ENCODE results near the gene TMEM138.

Gene TMEM138

DNA sequence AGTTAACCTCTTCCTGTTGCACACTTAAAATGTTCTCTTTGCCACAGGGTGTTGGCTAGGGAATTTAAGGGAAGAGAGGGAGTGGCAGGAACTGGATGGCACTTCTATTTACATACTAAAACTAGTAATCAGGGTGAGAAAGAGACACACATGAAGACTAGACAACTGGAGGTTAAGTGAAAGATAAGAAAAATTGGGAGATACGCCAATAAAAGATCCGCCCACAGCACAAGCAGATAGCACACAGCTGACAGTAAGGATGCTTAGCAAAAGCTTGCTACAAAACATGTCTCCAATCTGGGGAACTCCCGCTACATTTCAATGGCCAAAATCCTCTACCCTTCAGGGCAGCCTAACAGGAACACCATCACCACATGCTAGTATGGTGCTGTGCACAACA is 54.8 kb downstream of the TMEM138 start:
- DNase-seq (ENCODE audit: extremely low spot score), result no peak
- POLR2A ChIA-PET, result no interaction called here
- no peak for TF ChIP-seq CTCF (IDR thresholded peaks at IDR 0.05; ENCODE audit: control extremely low read depth, extremely low read depth, low read depth, missing control alignments)
- CTCF ChIA-PET, result interaction anchor here (0.9 to 1.2 kb wide), 3 partner anchors 8 to 81 kb away, joined by 3 to 5 read pairs (median 3); no protein-coding TSS in a partner anchor

DNA sequence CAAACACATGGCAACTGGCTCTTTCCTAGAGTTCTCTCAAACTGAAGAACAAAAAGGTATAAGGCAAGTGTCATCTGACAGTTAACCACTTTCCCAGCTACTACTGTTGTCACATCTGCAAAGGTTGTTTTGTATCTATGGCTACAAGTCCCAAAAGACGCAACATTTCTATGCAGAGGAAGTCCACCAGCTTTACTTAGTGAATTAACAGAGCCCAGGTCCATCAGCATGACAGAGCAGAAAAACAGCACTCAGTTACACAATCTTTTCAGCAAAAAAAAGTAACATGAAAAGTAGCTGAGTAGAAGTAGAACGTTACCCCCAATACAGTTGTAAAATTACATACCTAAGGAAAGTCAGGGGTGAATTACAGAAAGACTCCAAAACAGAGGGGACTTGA is 55.5 kb downstream of the TMEM138 start:
- no peak for DNase-seq (ENCODE audit: extremely low spot score)
- TF ChIP-seq CTCF (IDR thresholded peaks at IDR 0.05; ENCODE audit: control extremely low read depth, extremely low read depth, low read depth, missing control alignments), result no peak
- CTCF ChIA-PET, result interaction anchor here (1.1 to 1.3 kb wide), 4 partner anchors 9 to 316 kb away, joined by 3 to 5 read pairs (median 4); no protein-coding TSS in a partner anchor
- POLR2A ChIA-PET, result no interaction called here

- no peak for TF ChIP-seq CTCF (IDR thresholded peaks at IDR 0.05; ENCODE audit: control extremely low read depth, extremely low read depth, low read depth, missing control alignments)
- DNase-seq (ENCODE audit: extremely low spot score), result no peak
- POLR2A ChIA-PET, result no interaction called here
- CTCF ChIA-PET, result interaction anchor here (0.9 to 1.3 kb wide), 5 partner anchors 9 to 315 kb away, joined by 3 to 5 read pairs (median 4); no protein-coding TSS in a partner anchor
Observed at GRCh38 chr11:61418136-61418535, 56.0 kb downstream of the TMEM138 start.

All from GM10248 (cell line).